ENCODE data around the gene NR1D2. TPM values are rescaled to one million over a fixed set of nuclear protein-coding genes. Genes with fewer than 3 reads are reported as not detected.

Gene NR1D2
- polyA plus RNA-seq, 1 donor from 2014 or later = 12.9 TPM

DNA sequence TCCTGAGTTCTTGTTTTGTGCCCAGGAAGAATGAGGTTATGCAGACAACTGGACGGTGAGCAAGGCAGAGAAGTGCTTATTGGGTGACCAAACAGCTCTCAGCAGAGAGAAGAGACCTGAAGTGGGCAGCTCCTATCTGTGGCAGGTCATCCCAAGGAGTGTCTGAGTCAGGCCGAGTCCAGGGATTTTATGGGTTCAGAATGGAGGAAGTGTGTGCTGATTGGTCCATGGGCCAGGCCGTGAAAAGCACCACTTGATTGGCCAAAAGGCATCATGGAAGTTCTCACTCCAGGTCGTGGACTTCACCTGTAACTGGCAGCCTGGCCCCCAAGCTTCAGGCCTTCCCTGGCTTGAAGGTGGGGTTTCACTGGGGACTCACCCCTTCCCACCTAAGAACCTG lies 74.5 kb downstream of the NR1D2 start:
- TF ChIP-seq, protein P1, sequence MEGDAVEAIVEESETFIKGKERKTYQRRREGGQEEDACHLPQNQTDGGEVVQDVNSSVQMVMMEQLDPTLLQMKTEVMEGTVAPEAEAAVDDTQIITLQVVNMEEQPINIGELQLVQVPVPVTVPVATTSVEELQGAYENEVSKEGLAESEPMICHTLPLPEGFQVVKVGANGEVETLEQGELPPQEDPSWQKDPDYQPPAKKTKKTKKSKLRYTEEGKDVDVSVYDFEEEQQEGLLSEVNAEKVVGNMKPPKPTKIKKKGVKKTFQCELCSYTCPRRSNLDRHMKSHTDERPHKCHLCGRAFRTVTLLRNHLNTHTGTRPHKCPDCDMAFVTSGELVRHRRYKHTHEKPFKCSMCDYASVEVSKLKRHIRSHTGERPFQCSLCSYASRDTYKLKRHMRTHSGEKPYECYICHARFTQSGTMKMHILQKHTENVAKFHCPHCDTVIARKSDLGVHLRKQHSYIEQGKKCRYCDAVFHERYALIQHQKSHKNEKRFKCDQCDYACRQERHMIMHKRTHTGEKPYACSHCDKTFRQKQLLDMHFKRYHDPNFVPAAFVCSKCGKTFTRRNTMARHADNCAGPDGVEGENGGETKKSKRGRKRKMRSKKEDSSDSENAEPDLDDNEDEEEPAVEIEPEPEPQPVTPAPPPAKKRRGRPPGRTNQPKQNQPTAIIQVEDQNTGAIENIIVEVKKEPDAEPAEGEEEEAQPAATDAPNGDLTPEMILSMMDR (IDR thresholded peaks at IDR 0.05; ENCODE audit: poor library complexity, severe bottlenecking) = no peak
- TF ChIP-seq, protein P2, sequence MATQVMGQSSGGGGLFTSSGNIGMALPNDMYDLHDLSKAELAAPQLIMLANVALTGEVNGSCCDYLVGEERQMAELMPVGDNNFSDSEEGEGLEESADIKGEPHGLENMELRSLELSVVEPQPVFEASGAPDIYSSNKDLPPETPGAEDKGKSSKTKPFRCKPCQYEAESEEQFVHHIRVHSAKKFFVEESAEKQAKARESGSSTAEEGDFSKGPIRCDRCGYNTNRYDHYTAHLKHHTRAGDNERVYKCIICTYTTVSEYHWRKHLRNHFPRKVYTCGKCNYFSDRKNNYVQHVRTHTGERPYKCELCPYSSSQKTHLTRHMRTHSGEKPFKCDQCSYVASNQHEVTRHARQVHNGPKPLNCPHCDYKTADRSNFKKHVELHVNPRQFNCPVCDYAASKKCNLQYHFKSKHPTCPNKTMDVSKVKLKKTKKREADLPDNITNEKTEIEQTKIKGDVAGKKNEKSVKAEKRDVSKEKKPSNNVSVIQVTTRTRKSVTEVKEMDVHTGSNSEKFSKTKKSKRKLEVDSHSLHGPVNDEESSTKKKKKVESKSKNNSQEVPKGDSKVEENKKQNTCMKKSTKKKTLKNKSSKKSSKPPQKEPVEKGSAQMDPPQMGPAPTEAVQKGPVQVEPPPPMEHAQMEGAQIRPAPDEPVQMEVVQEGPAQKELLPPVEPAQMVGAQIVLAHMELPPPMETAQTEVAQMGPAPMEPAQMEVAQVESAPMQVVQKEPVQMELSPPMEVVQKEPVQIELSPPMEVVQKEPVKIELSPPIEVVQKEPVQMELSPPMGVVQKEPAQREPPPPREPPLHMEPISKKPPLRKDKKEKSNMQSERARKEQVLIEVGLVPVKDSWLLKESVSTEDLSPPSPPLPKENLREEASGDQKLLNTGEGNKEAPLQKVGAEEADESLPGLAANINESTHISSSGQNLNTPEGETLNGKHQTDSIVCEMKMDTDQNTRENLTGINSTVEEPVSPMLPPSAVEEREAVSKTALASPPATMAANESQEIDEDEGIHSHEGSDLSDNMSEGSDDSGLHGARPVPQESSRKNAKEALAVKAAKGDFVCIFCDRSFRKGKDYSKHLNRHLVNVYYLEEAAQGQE (IDR thresholded peaks at IDR 0.05; ENCODE audit: borderline replicate concordance) = no peak
- TF ChIP-seq SMC3 (conservative IDR thresholded peaks at IDR 0.05; ENCODE audit: poor library complexity) (no peak), TAF1 (IDR thresholded peaks at IDR 0.05; ENCODE audit: low read depth) (no peak)
- no peaks in the 10 kb centered on the region for H3F3A ChIP-seq (ENCODE audit: insufficient read depth, low read length, poor library complexity, severe bottlenecking)
- H2AFZ ChIP-seq (ENCODE audit: low read depth, low read length) = no peak overlapping the region

DNA sequence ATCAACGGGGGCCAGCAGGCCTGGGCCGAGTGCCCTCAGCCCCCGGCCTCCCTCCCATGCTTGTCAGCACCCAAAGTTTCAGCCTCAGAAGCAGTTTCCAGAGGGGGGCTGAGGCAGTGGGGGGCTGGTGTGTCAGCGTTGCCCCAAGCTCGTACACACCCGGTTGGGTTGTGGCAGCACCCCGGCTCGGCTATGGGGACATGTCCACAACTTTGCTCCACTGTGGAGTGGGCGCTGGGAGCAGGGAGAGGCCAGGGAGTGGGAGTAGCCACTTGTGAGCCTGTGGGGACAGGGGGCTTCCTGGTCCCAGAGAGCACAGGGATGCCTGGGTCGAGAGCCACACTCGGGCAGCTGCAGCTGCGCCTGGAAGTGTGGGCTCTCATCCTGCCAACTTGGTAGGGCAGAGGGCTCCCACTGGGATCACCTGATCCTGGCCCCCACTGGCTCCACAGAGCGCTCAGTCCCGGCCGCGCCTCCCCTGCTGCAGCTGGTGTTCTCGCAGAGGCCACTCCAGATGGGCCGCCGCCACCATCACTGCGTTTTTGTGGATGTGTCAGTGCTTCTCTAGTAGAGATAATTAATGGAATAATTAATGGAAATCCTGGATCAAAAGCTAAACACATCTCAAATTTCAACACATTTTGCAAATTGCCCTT lies 75.1 kb downstream of the NR1D2 start:
- no peak overlapping the region for H3K4me2 ChIP-seq (ENCODE audit: low read length)

More for the DNA sequence above, 74.5 kb downstream of the NR1D2 start:
- Histone ChIP-seq H3K27ac (ENCODE audit: low read length) (no peak overlapping the region), H3K4me2 (ENCODE audit: low read length) (no peak overlapping the region), H3K9me2 (ENCODE audit: insufficient read depth, low read length) (no peaks in the 10 kb centered on the region), H3K79me2 (replicated peaks; ENCODE audit: insufficient read depth, low read length) (no peaks in the 10 kb centered on the region), H4K20me1 (ENCODE audit: insufficient read depth) (no peaks in the 10 kb centered on the region), H3K36me3 (ENCODE audit: insufficient read depth, low read length) (no peaks in the 10 kb centered on the region), H3K9ac (ENCODE audit: low read length) (no peak overlapping the region), H3K9me3 (ENCODE audit: low read length) (no peaks in the 10 kb centered on the region), H3K27me3 (ENCODE audit: insufficient read depth, low read depth, low read length) (no peaks in the 10 kb centered on the region), H3K4me3 (ENCODE audit: low read length) (no peak overlapping the region)

More for the DNA sequence above, 75.1 kb downstream of the NR1D2 start:
- H4K20me1 ChIP-seq (ENCODE audit: insufficient read depth) = no peaks in the 10 kb centered on the region
- no peak overlapping the region for H2AFZ ChIP-seq (ENCODE audit: low read depth, low read length)
- H3K27ac ChIP-seq (ENCODE audit: low read length) = no peak overlapping the region
- no peaks in the 10 kb centered on the region for H3K27me3 ChIP-seq (ENCODE audit: insufficient read depth, low read depth, low read length)
- H3F3A ChIP-seq (ENCODE audit: insufficient read depth, low read length, poor library complexity, severe bottlenecking) = no peaks in the 10 kb centered on the region
- no peaks in the 10 kb centered on the region for H3K9me2 ChIP-seq (ENCODE audit: insufficient read depth, low read length)
- H3K36me3 ChIP-seq (ENCODE audit: insufficient read depth, low read length) = no peaks in the 10 kb centered on the region
- no peaks in the 10 kb centered on the region for H3K79me2 ChIP-seq (replicated peaks; ENCODE audit: insufficient read depth, low read length)
- H3K4me3 ChIP-seq (ENCODE audit: low read length) = no peak overlapping the region
- no peak overlapping the region for H3K9ac ChIP-seq (ENCODE audit: low read length)
- no peaks in the 10 kb centered on the region for H3K9me3 ChIP-seq (ENCODE audit: low read length)
- no peak for TF ChIP-seq EP300 (conservative IDR thresholded peaks at IDR 0.05; ENCODE audit: poor library complexity, severe bottlenecking)
- TF ChIP-seq, protein P2 (IDR thresholded peaks at IDR 0.05; ENCODE audit: borderline replicate concordance) = no peak
- no peak for TF ChIP-seq MXI1 (conservative IDR thresholded peaks at IDR 0.05; ENCODE audit: poor library complexity, severe bottlenecking)
- TF ChIP-seq EZH2 (IDR thresholded peaks at IDR 0.05; ENCODE audit: borderline replicate concordance, insufficient read depth, low read length, poor library complexity, severe bottlenecking) = no peak
- TF ChIP-seq, protein P1 (IDR thresholded peaks at IDR 0.05; ENCODE audit: poor library complexity, severe bottlenecking) = no peak
- TF ChIP-seq RAD21 (conservative IDR thresholded peaks at IDR 0.05) = no peak
- no peak for TF ChIP-seq POLR2AphosphoS5 (IDR thresholded peaks at IDR 0.05)
- no peak for TF ChIP-seq SMC3 (conservative IDR thresholded peaks at IDR 0.05; ENCODE audit: poor library complexity)
- TF ChIP-seq TAF1 (IDR thresholded peaks at IDR 0.05; ENCODE audit: low read depth) = no peak

Measured in neural cell (in vitro differentiated cells).